Stomach (tissue), 9 donors: ENCODE data around the gene SP140. TPM values are rescaled to one million over a fixed set of nuclear protein-coding genes. Genes with fewer than 3 reads are reported as not detected.

Experiments used
- DNase-seq, 2 donors: peaks; one replicate each; pipeline versions ENCODE4 v3.0.0 to v3.0.0-alpha.2; 2013 to 2019
- H3K27ac ChIP-seq, 5 donors: fragments of 200-600 bp in 4 of 5; sonication (generic) in 4 of 5; one replicate each; pipeline ENCODE4 v1.5.1; 2013 to 2019; ENCODE audit warnings: mild to moderate bottlenecking in 1 of 5, moderate library complexity in 1 of 5
- H3K27me3 ChIP-seq, 3 donors: fragments of 200-600 bp; sonication (generic); one replicate each; pipeline ENCODE4 v1.5.1; 2017 to 2019; ENCODE audit warnings: mixed run types in 1 of 3
- H3K36me3 ChIP-seq, 4 donors: fragments of 200-600 bp; sonication (generic); 1 replicate in 3 of 4; 2 replicates in 1 of 4; pipeline ENCODE4 v1.5.1; 2016 to 2019
- H3K4me1 ChIP-seq, 4 donors: fragments of 200-600 bp; sonication (generic); one replicate each; pipeline ENCODE4 v1.5.1; 2016 to 2019
- H3K4me3 ChIP-seq, 4 donors: fragments of 200-600 bp; sonication (generic) in 3 of 4; one replicate each; pipeline ENCODE4 v1.5.1; 2016 to 2019; ENCODE audit warnings: mild to moderate bottlenecking in 1 of 4
- H3K9me3 ChIP-seq, 4 donors: fragments of 200-600 bp; sonication (generic); one replicate each; pipeline ENCODE4 v1.5.1; 2016 to 2019
- CTCF ChIP-seq, 7 experiments: fragments of 450-650 bp in 4 of 7; fragments of 200-600 bp in 3 of 7; sonication (generic) in 3 of 7; IDR thresholded peaks; one replicate each; pipeline ENCODE4 v1.5.1; 2016 to 2019; ENCODE audit warnings: antibody characterized with exemption in 7 of 7, control low read depth in 2 of 7, mild to moderate bottlenecking in 1 of 7
- EP300 ChIP-seq: sonication (generic); formaldehyde crosslinking; IDR thresholded peaks from one replicate; pipeline ENCODE4 v1.6.1; 2017; ENCODE audit warnings: antibody characterized with exemption
- POLR2A ChIP-seq, 4 donors: fragments of 450-650 bp; IDR thresholded peaks; one replicate each; pipeline ENCODE4 v1.6.1; 2016; ENCODE audit warnings: antibody characterized with exemption in 4 of 4, control low read depth in 2 of 4, mild to moderate bottlenecking in 1 of 4, moderate library complexity in 1 of 4
- POLR2AphosphoS5 ChIP-seq, 3 donors: sonication (generic); formaldehyde crosslinking; IDR thresholded peaks; one replicate each; pipeline ENCODE4 v1.6.1; 2016; ENCODE audit warnings: antibody characterized with exemption in 3 of 3
- WGBS, 5 donors: extraction: QIAGEN DNeasy Blood & Tissue Kit in 3 of 5; methylation state at CpG; one replicate each; pipeline versions ENCODE4 v1.1.5 to v1.1.7; 2013 to 2018; 5-methylcytosine and 5-hydroxymethylcytosine counted together
- intact Hi-C: fragments of 100-400 bp; cut with DNase I; formaldehyde crosslinking; loops from one replicate; pipeline ENCODE4 v1.15.1; 2023; ENCODE audit warnings: low total_unique reads
- polyA plus RNA-seq, 3 donors: library from polyadenylated mRNA; stranded (reverse); fragments of 200-250 nt; gene quantifications; one replicate each; pipeline ENCODE4 v1.2.3, GENCODE V29; 2013
- total RNA-seq, 5 donors: library from RNA; depleted of rRNA; stranded (reverse); fragments of >200 nt; gene quantifications; one replicate each; pipeline versions ENCODE4 v1.1.0 to v1.2.3, GENCODE V29; 2014 to 2016
- donor health status: healthy with polysubstance abuse.
- donor health status: Bipolar disorder and iron deficiency.
- donor health status: healthy.

Gene SP140
- total and polyA plus RNA-seq, 8 donors, result 1.1 to 6.4 (median 2.0) TPM; not detected in 1

- Histone ChIP-seq H3K4me1 (peaks cover 14 to 27% (median 22%) of the 10 kb centered on the region in 4 donors), H3K9me3 (no peaks in the 10 kb centered on the region), H3K4me3 (no peak overlapping the region), H3K27me3 (no peaks in the 10 kb centered on the region), H3K36me3 (peaks cover 32 to 54% (median 54%) of the 10 kb centered on the region in 4 donors), H3K27ac (no peak overlapping the region)
- WGBS, 5 donors, result 87 to 100% (median 98%) methylated on average over 1 of the region's 1 CpG
- intact Hi-C loops, result no loop called here
- DNase-seq, result no peak
- TF ChIP-seq POLR2A (IDR thresholded peaks at IDR 0.05) (no peak), EP300 (no peak), CTCF (IDR thresholded peaks at IDR 0.05) (no peak), POLR2AphosphoS5 (IDR thresholded peaks at IDR 0.05) (no peak)
Observed at GRCh38 chr2:230216489-230216888, 9.0 kb upstream of the SP140 start.

- Histone ChIP-seq H3K9me3 (no peaks in the 10 kb centered on the region), H3K27me3 (no peaks in the 10 kb centered on the region), H3K27ac (no peak overlapping the region), H3K4me3 (peak overlapping the region in 1 of 4 donors; percentile 70), H3K36me3 (peaks cover 22 to 45% (median 44%) of the 10 kb centered on the region in 4 donors), H3K4me1 (peaks cover 14 to 27% (median 22%) of the 10 kb centered on the region in 4 donors)
- TF ChIP-seq POLR2AphosphoS5 (IDR thresholded peaks at IDR 0.05) (no peak), CTCF (IDR thresholded peaks at IDR 0.05) (no peak), EP300 (no peak), POLR2A (IDR thresholded peaks at IDR 0.05) (no peak)
- intact Hi-C loops, result no loop called here
- WGBS, 5 donors, result 73 to 87% (median 83%) methylated on average over 3 of the region's 3 CpGs
- DNase-seq, result no peak
Observed at GRCh38 chr2:230217424-230217823, 8.1 kb upstream of the SP140 start.

DNA sequence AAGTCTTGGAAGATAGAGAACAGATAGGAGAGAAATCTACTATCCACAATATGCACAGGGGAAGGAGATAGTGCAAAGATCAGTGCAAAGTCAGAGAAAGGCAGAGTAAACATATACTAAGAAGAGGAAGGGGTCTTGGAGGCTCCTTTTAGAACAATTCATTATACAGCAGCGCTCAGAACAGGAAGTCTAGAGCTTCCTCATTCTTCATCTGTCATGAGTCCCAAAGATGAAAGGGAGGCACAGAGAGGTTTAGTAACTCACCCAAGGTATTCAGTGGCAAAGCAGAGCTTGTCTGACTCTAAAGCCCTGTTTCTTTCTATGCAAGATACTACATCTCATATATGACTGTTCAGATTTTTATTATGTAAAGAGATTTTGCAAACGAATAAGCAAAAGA lies 7.1 kb upstream of the SP140 start:
- peak in 1 of 2 donors; percentile 36 for DNase-seq
- no peak for TF ChIP-seq POLR2A (IDR thresholded peaks at IDR 0.05)
- no peak for TF ChIP-seq POLR2AphosphoS5 (IDR thresholded peaks at IDR 0.05)
- H3K27ac ChIP-seq, result peak overlapping the region in 2 of 5 donors; percentile 88 to 90
- peaks cover 14 to 27% (median 22%) of the 10 kb centered on the region in 4 donors for H3K4me1 ChIP-seq
- H3K4me3 ChIP-seq, result peak overlapping the region; percentile 59 to 70 (median 62)
- 35 to 54% (median 46%) methylated on average over 2 of the region's 2 CpGs for WGBS, 5 donors
- no peaks in the 10 kb centered on the region for H3K27me3 ChIP-seq
- no peaks in the 10 kb centered on the region for H3K9me3 ChIP-seq
- intact Hi-C loops, result no loop called here
- H3K36me3 ChIP-seq, result peaks cover 12 to 35% (median 34%) of the 10 kb centered on the region in 4 donors

DNA sequence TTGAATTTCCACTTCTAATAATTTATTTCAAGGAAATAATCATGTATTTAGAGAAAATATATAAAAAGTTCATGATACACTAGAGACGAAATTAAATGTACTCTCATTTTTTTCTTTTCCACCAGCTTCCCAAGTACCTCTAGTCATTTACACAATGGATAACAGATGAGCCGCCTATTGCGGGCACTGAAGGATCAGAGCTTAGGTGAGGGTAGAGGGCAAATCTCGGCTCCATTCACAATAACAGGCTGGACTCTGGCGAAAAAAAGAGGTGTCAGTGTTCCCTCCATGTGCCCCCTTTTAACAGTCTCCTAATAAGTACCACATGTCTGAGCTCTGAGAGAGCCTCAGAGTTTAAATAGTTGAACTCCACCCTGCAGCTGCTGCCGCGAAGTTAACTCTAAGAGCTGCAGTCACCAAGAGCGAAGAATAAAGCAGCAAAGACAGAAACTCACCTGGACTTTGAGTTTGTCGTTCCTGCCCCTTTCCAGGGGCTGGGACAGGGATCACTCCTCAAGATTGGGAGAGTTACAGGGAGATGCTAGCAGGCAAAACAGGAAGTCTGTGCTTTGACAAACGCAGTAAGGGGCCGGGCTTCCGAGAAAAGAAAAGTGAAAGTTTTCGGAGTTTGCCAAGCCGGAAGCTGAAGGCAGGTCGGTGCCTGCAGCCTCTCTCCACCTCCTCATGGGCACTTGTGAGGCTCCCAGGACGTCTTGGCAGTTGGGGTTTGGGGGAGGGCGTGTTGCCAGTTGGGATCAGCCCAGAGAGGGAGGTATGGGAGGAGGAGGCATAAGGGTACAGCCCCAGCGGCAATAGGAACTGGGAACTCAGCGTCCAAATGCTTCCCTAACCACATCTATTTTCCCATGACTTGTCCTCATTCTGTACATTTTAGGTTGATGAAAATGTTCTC lies 5.9 kb upstream of the SP140 start, which contains the start of gene SP110:
TSS of gene SP110 (minus strand) at position 566 of the 913 bp plus-strand sequence. CDS start 3,057 bp downstream, outside the sequence.
- H3K27me3 ChIP-seq, result no peaks in the 10 kb centered on the region
- TF ChIP-seq POLR2AphosphoS5 (IDR thresholded peaks at IDR 0.05), result peak; percentile 28 to 89 (median 46)
- TF ChIP-seq CTCF (IDR thresholded peaks at IDR 0.05), result peak in 1 of 7 experiments; percentile 11
- no peak for TF ChIP-seq EP300
- peak within 1 kb of the TSS; percentile 72 to 90 (median 87) for H3K27ac ChIP-seq
- peak; percentile 88 to 94 for DNase-seq
- H3K4me3 ChIP-seq, result peak within 1 kb of the TSS; percentile 59 to 70 (median 62)
- intact Hi-C loops, result no loop called here
- 0 to 1% (median 0%) methylated on average over 19 of the region's 19 CpGs for WGBS, 5 donors
- H3K36me3 ChIP-seq, result peaks cover 2 to 23% (median 22%) of the 10 kb centered on the region in 4 donors
- peaks cover 14 to 27% (median 22%) of the 10 kb centered on the region in 4 donors for H3K4me1 ChIP-seq
- no peaks in the 10 kb centered on the region for H3K9me3 ChIP-seq
